Loucy (cell line): Measurements from ENCODE around the gene VASH2.

Experiments
- H2AFZ ChIP-seq: fragments of 200-600 bp; sonication (generic); 2 replicates; pipeline ENCODE4 v1.6.0; 2016; ENCODE audit warnings: antibody characterized with exemption, mild to moderate bottlenecking, low read length, moderate library complexity
- H3F3A ChIP-seq: fragments of 200-600 bp; 2 replicates; pipeline ENCODE4 v1.6.0; 2016; ENCODE audit warnings: antibody characterized with exemption, low read depth, mild to moderate bottlenecking
- H3K27me3 ChIP-seq: fragments of 200-600 bp; sonication (generic); 2 replicates; pipeline ENCODE4 v1.6.1; 2014; ENCODE audit warnings: low read length, mild to moderate bottlenecking; ENCODE audit not compliant: insufficient read depth, poor library complexity, severe bottlenecking
- H3K36me3 ChIP-seq: fragments of 200-600 bp; sonication (generic); 2 replicates; pipeline ENCODE4 v1.6.1; 2016; ENCODE audit warnings: low read length; ENCODE audit not compliant: insufficient read depth
- H3K4me1 ChIP-seq: fragments of 200-600 bp; sonication (generic); 2 replicates; pipeline ENCODE4 v1.5.1; 2014; ENCODE audit warnings: low read length, mild to moderate bottlenecking; ENCODE audit not compliant: insufficient read depth, poor library complexity, severe bottlenecking
- H3K4me2 ChIP-seq: fragments of 200-600 bp; sonication (generic); 2 replicates; pipeline ENCODE4 v1.6.0; 2014; ENCODE audit warnings: antibody characterized with exemption, low read length, low read depth, mild to moderate bottlenecking; ENCODE audit not compliant: poor library complexity, severe bottlenecking
- H3K4me3 ChIP-seq: fragments of 200-600 bp; sonication (generic); 2 replicates; pipeline ENCODE4 v1.5.1; 2014; ENCODE audit warnings: low read length, mild to moderate bottlenecking, mixed read lengths; ENCODE audit not compliant: poor library complexity, severe bottlenecking
- H3K79me2 ChIP-seq: fragments of 200-600 bp; sonication (generic); 2 replicates; pipeline ENCODE4 v1.6.1; 2014; ENCODE audit warnings: low read length; ENCODE audit not compliant: insufficient read depth
- H3K9ac ChIP-seq: fragments of 200-600 bp; sonication (generic); 2 replicates; pipeline ENCODE4 v1.6.0; 2014; ENCODE audit warnings: mild to moderate bottlenecking, low read depth, low read length, moderate library complexity; ENCODE audit not compliant: poor library complexity, severe bottlenecking
- H3K9me2 ChIP-seq: fragments of 200-600 bp; sonication (generic); replicated peaks from 2 replicates; pipeline ENCODE4 v1.6.1; 2016; ENCODE audit warnings: low read depth, low read length, mixed read lengths
- H3K9me3 ChIP-seq: fragments of 200-600 bp; sonication (generic); 2 replicates; pipeline ENCODE4 v1.6.1; 2014; ENCODE audit warnings: mild to moderate bottlenecking, antibody characterized with exemption, low read length, low read depth; ENCODE audit not compliant: insufficient read depth
- H4K20me1 ChIP-seq: fragments of 200-600 bp; sonication (generic); 2 replicates; pipeline ENCODE4 v1.6.0; 2014; ENCODE audit warnings: antibody characterized with exemption, low read length, mild to moderate bottlenecking; ENCODE audit not compliant: insufficient read depth, poor library complexity, severe bottlenecking
- CTCF ChIP-seq: fragments of 200-600 bp; sonication (generic); conservative IDR thresholded peaks from 2 replicates; pipeline ENCODE4 v1.5.1; 2014; ENCODE audit warnings: mild to moderate bottlenecking, antibody characterized with exemption, low read length
- EZH2phosphoT487 ChIP-seq: fragments of 200-600 bp; IDR thresholded peaks from 2 replicates; pipeline ENCODE4 v1.6.1; 2018; ENCODE audit warnings: antibody characterized with exemption, mild to moderate bottlenecking, moderate library complexity, borderline replicate concordance

VASH2 gene

GRCh38 chr1:212943393-212943710, 7.0 kb upstream of the VASH2 start:
- TF ChIP-seq CTCF (no peak), EZH2phosphoT487 (no peak)
- H3K4me2 ChIP-seq = no peak overlapping the region

GRCh38 chr1:212944229-212944901, 6.0 kb upstream of the VASH2 start:
- H3K9me2 ChIP-seq = no peaks in the 10 kb centered on the region
- H3K36me3 ChIP-seq = no peaks in the 10 kb centered on the region
- H3K4me2 ChIP-seq = no peak overlapping the region
- no peaks in the 10 kb centered on the region for H3K27me3 ChIP-seq
- H2AFZ ChIP-seq = no peak overlapping the region
- no peaks in the 10 kb centered on the region for H4K20me1 ChIP-seq
- no peaks in the 10 kb centered on the region for H3F3A ChIP-seq
- H3K79me2 ChIP-seq = no peaks in the 10 kb centered on the region
- H3K9ac ChIP-seq = no peak overlapping the region
- no peak for TF ChIP-seq EZH2phosphoT487
- TF ChIP-seq CTCF = no peak
- no peaks in the 10 kb centered on the region for H3K9me3 ChIP-seq
- no peak overlapping the region for H3K4me3 ChIP-seq
- no peaks in the 10 kb centered on the region for H3K4me1 ChIP-seq

More at GRCh38 chr1:212943393-212943710, 7.0 kb upstream of the VASH2 start:
- no peaks in the 10 kb centered on the region for H3K9me2 ChIP-seq
- no peak overlapping the region for H3K9ac ChIP-seq
- no peak overlapping the region for H2AFZ ChIP-seq
- H3K9me3 ChIP-seq = no peaks in the 10 kb centered on the region
- H3K79me2 ChIP-seq = no peaks in the 10 kb centered on the region
- no peaks in the 10 kb centered on the region for H3F3A ChIP-seq
- H3K27me3 ChIP-seq = no peaks in the 10 kb centered on the region
- H3K4me1 ChIP-seq = peaks cover under 1% of the 10 kb centered on the region
- H3K36me3 ChIP-seq = no peaks in the 10 kb centered on the region
- H3K4me3 ChIP-seq = no peak overlapping the region
- H4K20me1 ChIP-seq = no peaks in the 10 kb centered on the region

GRCh38 chr1:212945056-212945455, 5.3 kb upstream of the VASH2 start:
- Histone ChIP-seq H3K4me3 (no peak overlapping the region), H3K4me2 (no peak overlapping the region), H2AFZ (peak overlapping the region; percentile 78), H3K36me3 (no peaks in the 10 kb centered on the region), H3K27me3 (no peaks in the 10 kb centered on the region), H3K79me2 (no peaks in the 10 kb centered on the region), H3K9me2 (no peaks in the 10 kb centered on the region), H4K20me1 (no peaks in the 10 kb centered on the region), H3K9me3 (no peaks in the 10 kb centered on the region), H3F3A (no peaks in the 10 kb centered on the region), H3K4me1 (peaks cover 4% of the 10 kb centered on the region), H3K9ac (no peak overlapping the region)
- TF ChIP-seq EZH2phosphoT487 = no peak
- no peak for TF ChIP-seq CTCF
